Thymus (tissue), 11 donors: ENCODE measurements around the gene PLVAP. TPM values are rescaled to one million over a fixed set of nuclear protein-coding genes. Genes with fewer than 3 reads are reported as not detected.

ENCODE experiments used
- DNase-seq, 9 donors: peaks; one replicate each; pipeline ENCODE4 v3.0.0-alpha.2; 2013; ENCODE audit warnings: low spot score in 9 of 9, low read depth in 6 of 9, missing footprints in 1 of 9
- H3K27ac ChIP-seq, 2 donors: one replicate each; pipeline ENCODE4 v1.5.1; 2013; ENCODE audit warnings: control low read depth in 1 of 2, low read depth in 1 of 2, low read length in 1 of 2, mild to moderate bottlenecking in 1 of 2, moderate library complexity in 1 of 2
- H3K27me3 ChIP-seq, 2 donors: one replicate each; pipeline ENCODE4 v1.5.1; 2013; ENCODE audit warnings: low read length in 1 of 2; ENCODE audit not compliant: control insufficient read depth in 2 of 2, insufficient read depth in 1 of 2
- H3K36me3 ChIP-seq, 2 donors: one replicate each; pipeline ENCODE4 v1.5.1; 2013; ENCODE audit warnings: low read length in 1 of 2, mild to moderate bottlenecking in 1 of 2, moderate library complexity in 1 of 2; ENCODE audit not compliant: control insufficient read depth in 2 of 2, insufficient read depth in 2 of 2
- H3K4me1 ChIP-seq, 2 donors: one replicate each; pipeline ENCODE4 v1.5.1; 2013; ENCODE audit warnings: low read length in 2 of 2; ENCODE audit not compliant: control insufficient read depth in 2 of 2, insufficient read depth in 2 of 2
- H3K4me3 ChIP-seq, 2 donors: one replicate each; pipeline ENCODE4 v1.5.1; 2013; ENCODE audit warnings: low read length in 2 of 2, control low read depth in 1 of 2, mild to moderate bottlenecking in 1 of 2
- H3K9me3 ChIP-seq, 2 donors: one replicate each; pipeline ENCODE4 v1.5.1; 2013; ENCODE audit warnings: low read length in 1 of 2, mild to moderate bottlenecking in 1 of 2; ENCODE audit not compliant: control insufficient read depth in 2 of 2, insufficient read depth in 1 of 2
- WGBS: extraction: QIAGEN DNeasy Blood & Tissue Kit; methylation state at CpG from one replicate; pipeline ENCODE4 v1.1.7; 2013; 5-methylcytosine and 5-hydroxymethylcytosine counted together
- polyA plus RNA-seq: library from polyadenylated mRNA; stranded (reverse); fragments of 200-250 nt; gene quantifications from one replicate; pipeline ENCODE4 v1.2.3, GENCODE V29; 2013
- total RNA-seq: library from RNA; stranded (reverse); fragments of 120-200 nt; gene quantifications from one replicate; pipeline ENCODE4 v1.2.4, GENCODE V29; 2013
- donor health status: healthy.

Gene PLVAP
- total and polyA plus RNA-seq, 2 donors, result 11.7 to 57.1 TPM

DNA sequence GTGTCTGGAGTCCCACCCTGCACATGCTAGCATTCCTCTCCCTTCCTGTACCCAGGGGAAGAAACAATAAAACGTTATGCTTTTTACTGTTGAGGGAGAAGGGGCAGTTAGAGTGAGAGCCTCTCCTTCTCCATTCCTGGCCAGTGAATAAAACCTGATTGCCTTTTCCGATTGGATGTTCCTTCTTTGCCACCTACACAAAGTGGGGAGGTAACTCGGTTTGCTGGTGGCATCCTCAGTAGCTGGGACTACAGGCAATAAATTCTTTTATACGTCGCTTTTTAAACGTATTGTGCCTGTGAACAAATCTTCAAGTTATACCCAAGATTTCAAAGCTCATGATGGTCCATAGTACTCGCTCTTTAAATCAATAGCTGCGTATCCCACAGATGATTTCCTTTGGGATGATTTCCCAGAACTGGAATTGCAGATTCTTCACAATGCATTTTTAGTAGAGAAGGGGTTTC lies 42.0 kb upstream of the PLVAP start:
- Histone ChIP-seq H3K27me3 (no peaks in the 10 kb centered on the region), H3K27ac (peak overlapping the region; percentile 78 to 87), H3K4me1 (peaks cover 10 to 15% of the 10 kb centered on the region in 2 donors), H3K36me3 (peaks cover 9 to 15% of the 10 kb centered on the region in 2 donors), H3K9me3 (peaks cover 0 to 5% of the 10 kb centered on the region in 2 donors), H3K4me3 (peak overlapping the region; percentile 68 to 86)
- peak in 1 of 9 donors; percentile 8 for DNase-seq
- 32% methylated on average over 8 of the region's 8 CpGs for WGBS

DNA sequence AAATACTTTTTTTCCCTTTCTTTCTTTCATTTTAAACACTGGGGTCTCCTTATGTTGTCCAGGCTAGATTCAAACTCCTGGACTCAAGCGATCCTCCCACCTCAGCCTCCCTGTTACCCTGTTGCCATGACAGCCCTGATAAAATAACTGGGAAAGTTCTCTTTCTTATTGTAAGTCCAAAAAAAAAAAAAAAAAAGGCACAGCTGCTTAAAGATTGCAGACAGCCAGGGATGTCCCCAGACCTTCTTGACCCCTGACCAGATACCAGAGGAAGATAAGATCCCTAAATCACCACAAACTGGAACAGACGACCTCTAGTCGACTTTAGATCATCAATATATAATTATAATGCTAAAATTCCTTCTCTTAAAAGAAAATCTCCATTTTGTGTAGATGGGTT lies 41.6 kb upstream of the PLVAP start:
- H3K9me3 ChIP-seq, result peaks cover 0 to 5% of the 10 kb centered on the region in 2 donors
- H3K27ac ChIP-seq, result no peak overlapping the region
- H3K4me1 ChIP-seq, result peaks cover 10 to 15% of the 10 kb centered on the region in 2 donors
- no peaks in the 10 kb centered on the region for H3K27me3 ChIP-seq
- 84% methylated on average over 3 of the region's 3 CpGs for WGBS
- DNase-seq, result no peak
- H3K4me3 ChIP-seq, result no peak overlapping the region
- peaks cover 11 to 17% of the 10 kb centered on the region in 2 donors for H3K36me3 ChIP-seq

DNA sequence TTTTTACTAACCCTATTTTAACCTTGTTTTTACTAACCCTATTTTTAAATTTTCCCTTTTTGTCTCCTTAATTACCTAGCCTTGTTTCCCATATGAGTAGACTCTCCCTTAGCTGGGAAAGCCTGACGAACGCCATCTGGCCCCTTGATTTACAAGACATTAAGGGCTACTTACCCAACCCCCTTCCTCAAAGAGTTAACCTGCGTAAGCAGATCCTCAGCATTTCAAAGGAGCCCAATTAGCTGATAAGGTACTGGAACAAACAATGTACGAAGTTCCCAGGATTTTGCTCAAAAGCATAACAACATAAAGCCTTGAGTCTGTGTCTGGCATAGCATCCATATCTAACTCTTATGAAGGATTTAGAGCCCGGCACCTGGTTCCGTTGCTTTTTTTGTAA lies 38.0 kb upstream of the PLVAP start:
- Histone ChIP-seq H3K27me3 (no peaks in the 10 kb centered on the region), H3K4me3 (no peak overlapping the region), H3K36me3 (peaks cover 5 to 10% of the 10 kb centered on the region in 2 donors), H3K9me3 (no peaks in the 10 kb centered on the region), H3K4me1 (peaks cover 4 to 18% of the 10 kb centered on the region in 2 donors), H3K27ac (no peak overlapping the region)
- 97% methylated on average over 6 of the region's 6 CpGs for WGBS
- no peak for DNase-seq

DNA sequence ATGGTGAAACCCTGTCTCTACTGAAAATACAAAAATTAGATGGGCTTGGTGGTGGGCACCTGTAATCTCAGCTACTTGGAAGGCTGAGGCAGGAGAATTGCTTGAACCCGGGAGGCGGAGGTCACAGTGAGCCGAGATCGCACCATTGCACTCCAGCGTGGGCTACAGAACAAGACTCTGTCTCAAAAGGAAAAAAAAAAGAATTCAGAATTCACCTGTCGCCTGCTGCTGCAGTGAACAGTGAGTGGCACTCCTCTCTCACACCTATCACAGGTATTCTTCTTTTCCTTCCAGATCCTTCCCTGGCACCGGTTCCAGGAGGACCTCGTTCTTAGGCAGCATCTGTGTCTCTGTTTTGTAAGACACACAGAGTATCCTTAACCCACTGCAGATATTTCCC lies 37.0 kb upstream of the PLVAP start:
- Histone ChIP-seq H3K4me1 (peaks cover under 1 to 15% of the 10 kb centered on the region in 2 donors), H3K27ac (no peak overlapping the region), H3K9me3 (no peaks in the 10 kb centered on the region), H3K36me3 (peaks cover 5 to 10% of the 10 kb centered on the region in 2 donors), H3K27me3 (no peaks in the 10 kb centered on the region), H3K4me3 (no peak overlapping the region)
- DNase-seq, result no peak
- WGBS, result 97% methylated on average over 8 of the region's 8 CpGs

DNA sequence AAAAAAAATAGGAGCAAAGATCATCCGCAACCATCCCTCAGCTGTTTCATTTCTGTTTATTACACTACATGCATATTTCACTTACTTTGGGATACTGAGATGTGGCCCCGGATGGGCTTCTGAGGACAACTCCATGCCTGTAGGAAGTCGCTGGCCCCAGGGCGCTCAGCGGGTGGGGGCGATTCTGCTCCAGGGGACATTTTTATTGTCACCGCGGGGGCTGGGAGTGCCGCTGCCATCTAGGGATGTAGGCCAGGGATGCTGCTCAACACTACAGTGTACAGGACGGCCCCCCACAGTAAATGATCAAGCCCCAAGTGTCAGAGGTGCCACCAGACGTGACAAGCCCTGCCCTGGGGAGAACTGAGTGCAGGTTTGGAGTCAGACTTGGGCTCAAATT lies 34.7 kb upstream of the PLVAP start:
- no peak for DNase-seq
- Histone ChIP-seq H3K27ac (peak overlapping the region; percentile 8 to 38), H3K36me3 (peaks cover 5 to 10% of the 10 kb centered on the region in 2 donors), H3K4me3 (no peak overlapping the region), H3K4me1 (peaks cover 3 to 23% of the 10 kb centered on the region in 2 donors), H3K9me3 (no peaks in the 10 kb centered on the region), H3K27me3 (no peaks in the 10 kb centered on the region)
- 97% methylated on average over 11 of the region's 11 CpGs for WGBS

DNA sequence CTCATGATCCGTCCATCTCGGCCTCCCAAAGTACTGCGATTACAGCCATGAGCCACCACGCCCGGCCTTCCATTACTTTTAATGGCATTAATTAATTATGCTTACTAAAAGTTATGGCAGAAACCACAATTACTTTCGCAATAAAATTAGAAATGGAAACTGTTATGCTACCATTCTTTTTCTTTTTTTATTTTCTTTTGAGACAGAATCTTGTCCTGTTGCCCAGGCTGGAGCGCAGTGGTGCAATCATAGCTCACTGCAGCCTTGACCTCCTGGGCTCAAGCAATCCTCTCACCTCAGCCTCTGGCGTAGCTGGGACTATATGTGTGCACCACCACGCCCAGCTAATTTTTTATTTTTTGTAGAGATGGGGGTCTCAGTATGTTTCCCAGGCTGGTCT lies 32.8 kb upstream of the PLVAP start:
- no peak for DNase-seq
- Histone ChIP-seq H3K4me1 (peaks cover 14 to 41% of the 10 kb centered on the region in 2 donors), H3K27me3 (no peaks in the 10 kb centered on the region), H3K27ac (no peak overlapping the region), H3K36me3 (peaks cover 5 to 10% of the 10 kb centered on the region in 2 donors), H3K4me3 (no peak overlapping the region), H3K9me3 (no peaks in the 10 kb centered on the region)
- WGBS, result 99% methylated on average over 9 of the region's 9 CpGs

DNA sequence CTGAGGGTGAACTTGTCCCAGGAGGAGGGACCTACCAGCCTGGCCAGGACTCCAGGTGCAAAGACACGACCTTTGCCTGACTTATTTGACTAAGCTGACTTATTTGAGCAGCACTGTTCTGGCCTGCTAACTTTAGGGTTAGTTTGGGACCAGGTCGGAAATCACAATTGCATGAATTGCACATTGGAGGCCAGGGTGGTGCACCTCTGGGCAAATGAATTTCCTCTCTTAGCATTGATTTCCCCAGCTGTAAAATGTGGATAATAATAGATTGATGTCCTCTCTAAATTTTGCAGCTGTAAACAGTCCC lies 29.7 kb upstream of the PLVAP start:
- Histone ChIP-seq H3K4me1 (peaks cover 17 to 44% of the 10 kb centered on the region in 2 donors), H3K27ac (peak overlapping the region; percentile 64 to 92), H3K9me3 (no peaks in the 10 kb centered on the region), H3K36me3 (peaks cover 5 to 9% of the 10 kb centered on the region in 2 donors), H3K4me3 (peak overlapping the region; percentile 28 to 35), H3K27me3 (no peaks in the 10 kb centered on the region)
- DNase-seq, result peak in 1 of 9 donors; percentile 36
- 21% methylated on average over 2 of the region's 2 CpGs for WGBS

DNA sequence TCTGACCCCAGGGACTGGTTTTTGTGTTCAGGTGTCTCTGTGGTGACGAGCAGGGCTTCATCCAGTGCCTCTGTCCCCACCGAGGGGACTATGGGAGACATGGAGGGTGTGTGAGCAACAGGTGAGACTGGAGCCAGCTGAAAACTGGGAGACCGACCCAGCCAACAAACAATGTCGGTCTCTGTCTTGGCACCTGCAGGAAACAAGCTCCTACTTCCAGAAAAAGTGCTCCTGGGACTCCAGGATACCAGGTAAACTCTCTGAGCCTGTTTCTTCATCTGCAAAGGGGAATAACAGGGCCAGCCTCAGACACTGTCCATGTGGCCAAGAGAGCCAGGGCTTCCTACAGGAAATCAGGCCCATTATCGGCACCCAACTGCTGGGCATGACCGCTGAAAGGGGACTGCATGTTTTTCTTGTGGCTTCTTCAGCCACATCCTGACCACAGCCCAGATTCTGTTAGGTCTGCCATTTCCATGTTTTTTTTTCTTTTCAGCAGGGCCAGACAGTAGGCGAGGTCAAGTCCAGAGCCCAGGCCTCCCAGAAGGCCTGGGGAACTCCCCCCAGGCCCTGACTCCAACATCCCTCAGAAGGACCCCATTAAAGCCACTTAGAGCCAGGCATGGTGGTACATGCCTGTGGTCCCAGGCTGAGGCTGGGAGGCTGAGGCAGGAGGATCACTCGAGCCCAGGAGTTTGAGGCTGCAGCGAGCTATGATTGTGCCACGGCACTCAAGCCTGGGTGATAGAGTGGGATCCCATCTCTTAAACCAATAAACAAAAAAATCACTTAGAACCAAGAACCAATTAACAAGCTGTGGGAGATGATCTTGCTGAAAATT lies 29.1 kb upstream of the PLVAP start:
- peak overlapping the region; percentile 92 to 94 for H3K27ac ChIP-seq
- peaks cover 7 to 8% of the 10 kb centered on the region in 2 donors for H3K36me3 ChIP-seq
- H3K9me3 ChIP-seq, result no peaks in the 10 kb centered on the region
- WGBS, result 34% methylated on average over 10 of the region's 10 CpGs
- no peaks in the 10 kb centered on the region for H3K27me3 ChIP-seq
- peak overlapping the region; percentile 28 to 35 for H3K4me3 ChIP-seq
- peak in 1 of 9 donors; percentile 41 for DNase-seq
- H3K4me1 ChIP-seq, result peaks cover 17 to 43% of the 10 kb centered on the region in 2 donors

DNA sequence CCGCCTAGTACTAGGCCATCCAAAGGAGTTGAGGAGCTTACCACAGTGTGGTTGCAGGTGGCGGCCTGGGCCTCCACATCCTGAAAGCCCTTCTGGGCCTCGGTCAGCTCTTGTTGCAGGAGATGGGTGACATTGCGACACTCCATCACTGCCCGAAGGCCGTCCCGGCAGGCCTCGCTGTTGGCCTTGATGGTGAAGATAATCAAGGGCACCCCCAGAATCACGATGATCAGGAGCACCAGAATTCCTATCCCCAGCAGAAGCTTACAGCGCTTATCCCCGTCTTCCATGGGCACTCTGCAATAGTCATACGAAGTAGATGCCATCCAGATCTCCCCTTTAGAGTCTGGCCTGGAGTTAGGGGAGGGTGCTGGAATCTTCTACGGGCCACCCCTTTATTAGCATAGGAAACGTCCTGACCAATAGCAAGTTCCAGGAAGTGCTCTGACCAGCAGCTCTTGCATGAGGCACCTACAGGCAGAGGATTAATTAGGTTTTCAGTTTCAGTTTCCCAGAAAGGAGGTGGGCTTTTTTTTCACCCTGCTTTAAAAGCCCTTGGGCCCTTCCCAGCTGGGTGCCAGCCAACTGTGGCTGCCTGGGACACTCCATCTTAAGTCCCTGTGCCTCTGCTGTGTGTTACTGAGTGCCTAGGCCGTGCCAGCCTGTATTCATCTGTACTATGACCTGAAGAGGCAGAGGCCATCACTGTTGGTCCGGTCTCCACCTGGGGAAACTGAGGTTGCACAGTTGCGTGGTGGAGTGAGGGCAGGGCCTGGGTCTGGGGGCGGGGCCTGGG lies 28.3 kb upstream of the PLVAP start, which contains the start of gene BST2:
BST2 (minus strand) TSS at position 381 of the 796 bp plus-strand sequence; CDS start at position 326, 55 bp downstream.
- Histone ChIP-seq H3K4me1 (peaks cover 17 to 43% of the 10 kb centered on the region in 2 donors), H3K27ac (peak within 1 kb of the TSS; percentile 92 to 94), H3K9me3 (no peaks in the 10 kb centered on the region), H3K36me3 (peaks cover 7 to 8% of the 10 kb centered on the region in 2 donors), H3K4me3 (peak within 1 kb of the TSS; percentile 35 to 55), H3K27me3 (no peaks in the 10 kb centered on the region)
- 9% methylated on average over 18 of the region's 18 CpGs for WGBS
- DNase-seq, result peak in 3 of 9 donors; percentile 51 to 78 (median 59)
